Karpas-422 (cell line): ENCODE results near the gene CLIC5. TPM values are rescaled to one million over a fixed set of nuclear protein-coding genes. Genes with fewer than 3 reads are reported as not detected.

Experiments
- DNase-seq: peaks from one replicate; pipeline ENCODE4 v3.0.0-alpha.2; 2015
- H2AFZ ChIP-seq: fragments of 200-600 bp; sonication (generic); 2 replicates; pipeline ENCODE4 v1.6.1; 2014; ENCODE audit warnings: antibody characterized with exemption, low read length, mixed read lengths
- H3K27ac ChIP-seq: fragments of 200-600 bp; sonication (generic); 2 replicates; pipeline ENCODE4 v1.5.1; 2014; ENCODE audit warnings: mild to moderate bottlenecking, low read length, moderate library complexity
- H3K27me3 ChIP-seq: fragments of 200-600 bp; sonication (generic); 2 replicates; pipeline ENCODE4 v1.6.1; 2014; ENCODE audit warnings: low read length, mixed read lengths
- H3K36me3 ChIP-seq: fragments of 200-600 bp; sonication (generic); 2 replicates; pipeline ENCODE4 v1.6.1; 2014; ENCODE audit warnings: low read length, mixed read lengths; ENCODE audit not compliant: insufficient read depth
- H3K4me1 ChIP-seq: fragments of 200-600 bp; sonication (generic); 2 replicates; pipeline ENCODE4 v1.6.1; 2014; ENCODE audit warnings: mild to moderate bottlenecking, low read length, mixed read lengths
- H3K4me2 ChIP-seq: fragments of 200-600 bp; sonication (generic); 2 replicates; pipeline ENCODE4 v1.6.1; 2014; ENCODE audit warnings: low read length, low read depth, mild to moderate bottlenecking; ENCODE audit not compliant: poor library complexity, severe bottlenecking
- H3K4me3 ChIP-seq: fragments of 200-600 bp; sonication (generic); 2 replicates; pipeline ENCODE4 v1.5.1; 2014; ENCODE audit warnings: mild to moderate bottlenecking, antibody characterized with exemption, low read length, mixed read lengths
- H3K79me2 ChIP-seq: fragments of 200-600 bp; sonication (generic); 2 replicates; pipeline ENCODE4 v1.6.1; 2014; ENCODE audit warnings: mild to moderate bottlenecking, low read length, mixed read lengths
- H3K9ac ChIP-seq: fragments of 200-600 bp; sonication (generic); 2 replicates; pipeline ENCODE4 v1.6.0; 2014; ENCODE audit warnings: low read length
- H3K9me2 ChIP-seq: fragments of 200-600 bp; sonication (generic), shearing (Covaris generic); replicated peaks from 2 replicates; pipeline ENCODE4 v1.6.0; 2014; ENCODE audit warnings: mild to moderate bottlenecking, low read length, moderate library complexity; ENCODE audit not compliant: insufficient read depth
- H3K9me3 ChIP-seq: fragments of 300-700, 200-600 bp; sonication (generic); 2 replicates; pipeline ENCODE4 v1.6.1; 2014; ENCODE audit warnings: low read length, mixed read lengths
- H4K20me1 ChIP-seq: fragments of 200-600 bp; sonication (generic); 2 replicates; pipeline ENCODE4 v1.6.1; 2014; ENCODE audit warnings: mild to moderate bottlenecking, antibody characterized with exemption, low read length, low read depth; ENCODE audit not compliant: insufficient read depth
- total RNA-seq: library from RNA; depleted of rRNA; stranded (reverse); fragments of >200 nt; shearing (Covaris generic); gene quantifications from 2 replicates; pipeline ENCODE4 v1.2.3, GENCODE V29; 2014; ENCODE audit warnings: low replicate concordance

Gene CLIC5
- total RNA-seq, 1 experiment from 2014 or later = not detected

- Histone ChIP-seq H3K9me3 (no peaks in the 10 kb centered on the region), H3K9ac (no peak overlapping the region), H3K9me2 (no peaks in the 10 kb centered on the region), H3K27me3 (no peaks in the 10 kb centered on the region), H3K27ac (no peak overlapping the region), H4K20me1 (no peaks in the 10 kb centered on the region), H3K4me1 (no peaks in the 10 kb centered on the region; the same call in 1 of the 2 replicates), H3K36me3 (no peaks in the 10 kb centered on the region), H3K4me2 (no peak overlapping the region), H2AFZ (no peak overlapping the region), H3K79me2 (no peaks in the 10 kb centered on the region), H3K4me3 (no peak overlapping the region)
- DNase-seq = no peak
Measured at GRCh38 chr6:46014511-46015118, 1.0 kb downstream of the CLIC5 start.

DNA sequence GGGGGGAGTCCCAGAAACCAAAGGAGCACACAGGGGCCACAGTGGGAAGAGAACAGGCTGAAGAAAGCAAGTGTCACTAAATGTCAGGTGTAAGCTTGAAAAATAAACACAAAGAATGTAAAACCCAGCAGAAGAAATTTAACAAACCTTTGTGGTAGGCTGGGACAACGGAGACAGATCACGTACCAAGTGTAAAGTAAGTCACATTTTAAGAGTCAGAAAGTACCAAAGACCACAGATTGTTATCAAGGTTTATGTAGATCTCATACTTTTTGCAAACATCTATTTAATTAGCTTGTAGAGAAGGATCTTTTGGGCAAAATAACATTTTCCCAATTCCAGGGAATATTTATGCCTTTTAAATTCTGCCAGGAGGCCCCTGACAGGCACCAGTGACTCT is 1.6 kb downstream of the CLIC5 start:
- Histone ChIP-seq H3K27me3 (no peaks in the 10 kb centered on the region), H3K27ac (no peak overlapping the region), H3K4me2 (no peak overlapping the region), H3K79me2 (no peaks in the 10 kb centered on the region), H2AFZ (no peak overlapping the region), H3K9me2 (no peaks in the 10 kb centered on the region), H3K4me3 (no peak overlapping the region), H4K20me1 (no peaks in the 10 kb centered on the region), H3K36me3 (no peaks in the 10 kb centered on the region), H3K4me1 (no peaks in the 10 kb centered on the region; the same call in 1 of the 2 replicates), H3K9me3 (no peaks in the 10 kb centered on the region), H3K9ac (no peak overlapping the region)
- DNase-seq = no peak

DNA sequence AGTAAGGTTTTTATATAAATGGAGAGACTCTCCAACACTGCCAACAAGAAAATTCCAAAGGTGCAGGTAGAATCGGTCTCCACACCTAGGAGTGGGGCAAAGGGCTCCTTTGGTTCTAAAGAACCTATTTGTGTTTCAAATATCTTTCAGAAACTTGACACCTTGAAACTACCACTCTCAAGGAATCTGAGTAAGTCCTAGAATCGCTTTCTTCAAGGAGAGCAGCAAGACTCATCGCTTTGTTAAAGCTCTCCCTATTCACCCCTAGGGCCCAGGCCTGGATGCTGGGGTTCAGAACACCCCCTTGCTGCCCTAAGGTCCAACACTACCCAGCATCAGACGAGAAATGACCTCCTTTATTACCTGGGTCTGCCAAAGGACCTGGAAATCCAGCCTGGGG is 2.0 kb downstream of the CLIC5 start:
- Histone ChIP-seq H3K9ac (no peak overlapping the region), H3K36me3 (no peaks in the 10 kb centered on the region), H4K20me1 (no peaks in the 10 kb centered on the region), H3K27ac (no peak overlapping the region), H3K9me2 (no peaks in the 10 kb centered on the region), H3K4me3 (no peak overlapping the region), H3K4me2 (no peak overlapping the region), H3K27me3 (no peaks in the 10 kb centered on the region), H2AFZ (no peak overlapping the region), H3K9me3 (no peaks in the 10 kb centered on the region), H3K4me1 (no peaks in the 10 kb centered on the region; the same call in 1 of the 2 replicates), H3K79me2 (no peaks in the 10 kb centered on the region)
- DNase-seq = no peak

DNA sequence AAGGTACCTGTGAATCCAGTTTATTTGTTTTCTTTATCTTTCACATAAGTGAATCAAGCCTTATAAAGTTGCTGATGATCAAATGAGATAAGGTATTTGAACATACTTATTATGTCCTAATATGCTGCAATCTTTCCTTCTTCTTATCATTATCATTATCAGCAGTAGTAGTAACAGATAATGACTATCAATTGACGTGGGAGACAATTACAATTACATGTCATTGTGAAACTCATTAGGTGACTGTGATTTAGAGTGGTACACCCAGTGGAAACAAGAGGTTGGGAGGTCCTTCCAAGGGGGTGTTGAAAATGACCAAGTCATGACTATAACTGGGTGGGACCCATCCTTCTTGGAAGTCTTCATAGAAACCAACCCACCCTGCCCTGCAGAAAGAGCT is 2.8 kb downstream of the CLIC5 start:
- H3K36me3 ChIP-seq = no peaks in the 10 kb centered on the region
- H4K20me1 ChIP-seq = no peaks in the 10 kb centered on the region
- H2AFZ ChIP-seq = no peak overlapping the region
- H3K9me2 ChIP-seq = no peaks in the 10 kb centered on the region
- no peaks in the 10 kb centered on the region for H3K27me3 ChIP-seq
- no peaks in the 10 kb centered on the region for H3K9me3 ChIP-seq
- H3K79me2 ChIP-seq = no peaks in the 10 kb centered on the region
- no peak overlapping the region for H3K9ac ChIP-seq
- DNase-seq = no peak
- H3K27ac ChIP-seq = no peak overlapping the region
- no peaks in the 10 kb centered on the region for H3K4me1 ChIP-seq
- H3K4me3 ChIP-seq = no peak overlapping the region
- H3K4me2 ChIP-seq = no peak overlapping the region

DNA sequence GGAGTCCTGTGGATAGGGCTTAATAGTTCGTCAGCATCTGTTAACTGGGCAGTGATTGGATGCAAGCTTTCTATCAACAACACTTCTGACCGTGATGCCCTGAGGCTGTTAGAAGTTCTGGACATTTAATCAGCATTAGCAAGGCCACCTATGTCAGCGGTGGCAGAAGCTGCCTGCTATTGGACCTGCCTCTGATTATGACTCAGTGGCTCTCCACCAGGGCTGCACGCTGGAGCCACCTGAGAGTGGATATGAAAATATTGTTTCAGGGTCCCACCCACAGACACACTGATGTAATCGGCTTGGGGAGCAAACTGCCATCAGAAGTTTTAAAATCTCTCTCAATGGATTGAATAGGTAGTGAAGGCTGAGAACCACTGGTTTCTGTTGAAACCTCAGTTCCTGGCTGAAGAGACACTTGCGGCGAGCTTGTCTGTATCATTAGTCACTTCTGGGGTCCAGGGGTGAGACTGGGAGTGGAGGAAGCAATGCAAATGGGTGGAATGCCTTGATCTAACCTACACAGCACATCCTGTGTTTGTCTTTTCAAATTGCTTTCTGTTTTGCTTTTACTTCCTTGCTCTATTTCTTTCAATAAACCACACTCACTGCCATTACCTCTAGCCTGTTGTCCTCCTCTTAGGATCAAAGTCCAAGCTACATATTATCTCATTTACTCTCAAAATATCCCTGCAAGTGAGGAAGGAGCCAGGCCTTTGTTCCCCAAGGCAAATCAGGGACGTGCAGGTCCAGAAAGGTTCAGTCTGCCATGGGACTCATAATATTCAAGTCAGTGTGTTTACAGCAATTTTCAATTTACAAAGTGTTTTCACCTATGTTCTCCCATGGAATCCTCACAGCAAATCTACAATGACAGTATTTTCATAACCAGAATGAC is 4.2 kb downstream of the CLIC5 start:
- H3K4me1 ChIP-seq = no peaks in the 10 kb centered on the region
- no peak overlapping the region for H3K4me2 ChIP-seq
- DNase-seq = no peak
- H3K9ac ChIP-seq = no peak overlapping the region
- no peaks in the 10 kb centered on the region for H3K79me2 ChIP-seq
- H4K20me1 ChIP-seq = no peaks in the 10 kb centered on the region
- no peaks in the 10 kb centered on the region for H3K9me2 ChIP-seq
- H3K4me3 ChIP-seq = no peak overlapping the region
- no peaks in the 10 kb centered on the region for H3K9me3 ChIP-seq
- H3K27ac ChIP-seq = no peak overlapping the region
- no peaks in the 10 kb centered on the region for H3K27me3 ChIP-seq
- H3K36me3 ChIP-seq = no peaks in the 10 kb centered on the region
- H2AFZ ChIP-seq = no peak overlapping the region

GRCh38 chr6:46010771-46011170 is 4.9 kb downstream of the CLIC5 start:
- H2AFZ ChIP-seq = no peak overlapping the region
- no peak for DNase-seq

GRCh38 chr6:46010270-46010669 is 5.4 kb downstream of the CLIC5 start:
- DNase-seq = no peak
- Histone ChIP-seq H3K9me2 (no peaks in the 10 kb centered on the region), H3K79me2 (no peaks in the 10 kb centered on the region), H3K4me1 (no peaks in the 10 kb centered on the region), H3K9me3 (no peaks in the 10 kb centered on the region), H4K20me1 (no peaks in the 10 kb centered on the region), H3K36me3 (no peaks in the 10 kb centered on the region), H3K4me2 (no peak overlapping the region), H3K27me3 (no peaks in the 10 kb centered on the region), H3K4me3 (no peak overlapping the region), H3K27ac (no peak overlapping the region), H3K9ac (no peak overlapping the region), H2AFZ (no peak overlapping the region)

More at GRCh38 chr6:46010771-46011170, 4.9 kb downstream of the CLIC5 start:
- Histone ChIP-seq H3K9ac (no peak overlapping the region), H4K20me1 (no peaks in the 10 kb centered on the region), H3K79me2 (no peaks in the 10 kb centered on the region), H3K4me2 (no peak overlapping the region), H3K27me3 (no peaks in the 10 kb centered on the region), H3K4me3 (no peak overlapping the region), H3K36me3 (no peaks in the 10 kb centered on the region), H3K27ac (no peak overlapping the region), H3K4me1 (no peaks in the 10 kb centered on the region), H3K9me2 (no peaks in the 10 kb centered on the region), H3K9me3 (no peaks in the 10 kb centered on the region)

DNA sequence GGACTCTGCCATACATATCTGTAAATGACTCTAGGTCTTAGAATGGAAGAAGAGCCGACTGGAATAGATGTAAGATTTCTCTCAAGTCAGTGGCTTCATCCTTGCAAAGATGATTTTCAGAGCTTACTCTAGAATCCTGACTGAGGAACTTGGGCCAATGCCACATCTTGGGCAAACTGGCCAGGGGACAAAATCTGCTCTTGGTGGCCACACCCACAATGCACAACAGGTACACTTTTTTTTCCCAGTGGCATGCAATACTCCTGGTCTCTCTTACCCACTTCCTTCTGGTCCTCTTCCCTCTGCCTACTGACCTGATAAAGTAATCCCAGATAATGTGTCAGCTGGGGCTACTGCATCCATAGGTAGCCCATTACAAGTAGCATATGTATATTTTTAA is 13.4 kb downstream of the CLIC5 start:
- no peak for DNase-seq

More for the DNA sequence above, 13.4 kb downstream of the CLIC5 start:
- no peaks in the 10 kb centered on the region for H4K20me1 ChIP-seq
- H3K36me3 ChIP-seq = no peaks in the 10 kb centered on the region
- no peaks in the 10 kb centered on the region for H3K9me3 ChIP-seq
- H3K9me2 ChIP-seq = no peaks in the 10 kb centered on the region
- H3K27me3 ChIP-seq = no peaks in the 10 kb centered on the region
- H3K27ac ChIP-seq = no peak overlapping the region
- no peaks in the 10 kb centered on the region for H3K79me2 ChIP-seq
- H3K9ac ChIP-seq = no peak overlapping the region
- H3K4me2 ChIP-seq = no peak overlapping the region
- H3K4me3 ChIP-seq = no peak overlapping the region
- H2AFZ ChIP-seq = no peak overlapping the region
- H3K4me1 ChIP-seq = no peaks in the 10 kb centered on the region
